Measurements from ENCODE around the gene MOBP.

- TF ChIP-seq POLR2A (IDR thresholded peaks at IDR 0.05) (no peak), CTCF (IDR thresholded peaks at IDR 0.05) (no peak)
Measured at GRCh38 chr3:39499651-39500273, 32.3 kb downstream of the MOBP start.
